HuH-7 (cell line): Measurements from ENCODE around the gene SIRPA.

Experiments used
- DNase-seq: peaks from one replicate; pipeline ENCODE4 v3.0.0; 2011; ENCODE audit warnings: low spot score

SIRPA gene

GRCh38 chr20:1934156-1934555 lies 38.9 kb downstream of the SIRPA start:
- DNase-seq, result no peak

GRCh38 chr20:1934721-1935573 lies 39.7 kb downstream of the SIRPA start:
- no peak for DNase-seq

- DNase-seq, result no peak
Measured at GRCh38 chr20:1935696-1936366, 40.6 kb downstream of the SIRPA start.

GRCh38 chr20:1937316-1937976 lies 42.2 kb downstream of the SIRPA start:
- DNase-seq, result no peak

- no peak for DNase-seq
Measured at GRCh38 chr20:1938464-1939269, 43.5 kb downstream of the SIRPA start.

- DNase-seq, result no peak
Measured at GRCh38 chr20:1939270-1939595, 44.0 kb downstream of the SIRPA start.

GRCh38 chr20:1940581-1940980 lies 45.4 kb downstream of the SIRPA start:
- no peak for DNase-seq

- DNase-seq, result no peak
Measured at GRCh38 chr20:1941226-1941625, 46.0 kb downstream of the SIRPA start.

- no peak for DNase-seq
Measured at GRCh38 chr20:1942061-1942460, 46.9 kb downstream of the SIRPA start.

GRCh38 chr20:1942486-1943274 lies 47.5 kb downstream of the SIRPA start:
- DNase-seq, result no peak

GRCh38 chr20:1943275-1944002 lies 48.2 kb downstream of the SIRPA start:
- no peak for DNase-seq

- no peak for DNase-seq
Measured at GRCh38 chr20:1944345-1945091, 49.3 kb downstream of the SIRPA start.

GRCh38 chr20:1945134-1945618 lies 50.0 kb downstream of the SIRPA start:
- no peak for DNase-seq

- no peak for DNase-seq
Measured at GRCh38 chr20:1945660-1946059, 50.5 kb downstream of the SIRPA start.

GRCh38 chr20:1946442-1946761 lies 51.2 kb downstream of the SIRPA start:
- DNase-seq, result no peak

GRCh38 chr20:1946762-1947534 lies 51.7 kb downstream of the SIRPA start:
- DNase-seq, result no peak

GRCh38 chr20:1947535-1947846 lies 52.3 kb downstream of the SIRPA start:
- DNase-seq, result no peak

GRCh38 chr20:1949347-1950100 lies 54.3 kb downstream of the SIRPA start:
- DNase-seq, result no peak

- DNase-seq, result no peak
Measured at GRCh38 chr20:1950836-1951235, 55.6 kb downstream of the SIRPA start.
